Measurements from ENCODE around the gene ITGA8.
A peak's percentile ranks its signal among the peaks of the same experiment; 100 is the strongest.
"Not testable (repeated sequence)": the region's sequence is repeated elsewhere in the genome, so short reads cannot be mapped to it uniquely, and the experiment has no call there.

Gene ITGA8

GRCh38 chr10:15681076-15681475 lies 38.6 kb downstream of the ITGA8 start:
- no peak for DNase-seq (ENCODE audit: low read depth)

- no peak for DNase-seq (ENCODE audit: low read depth)
Measured at GRCh38 chr10:15678851-15679250, 40.9 kb downstream of the ITGA8 start.

GRCh38 chr10:15672469-15672868 lies 47.3 kb downstream of the ITGA8 start:
- no peak for DNase-seq (ENCODE audit: low read depth)

- no peak for DNase-seq (ENCODE audit: low read depth)
Measured at GRCh38 chr10:15670880-15671279, 48.8 kb downstream of the ITGA8 start.

GRCh38 chr10:15661574-15661973 lies 58.1 kb downstream of the ITGA8 start:
- no peak for DNase-seq (ENCODE audit: low read depth)

GRCh38 chr10:15660990-15661389 lies 58.7 kb downstream of the ITGA8 start:
- DNase-seq (ENCODE audit: low read depth): no peak

- no peak for DNase-seq (ENCODE audit: low read depth)
Measured at GRCh38 chr10:15658069-15658702, 61.5 kb downstream of the ITGA8 start.

GRCh38 chr10:15652757-15653156 lies 67.0 kb downstream of the ITGA8 start:
- no peak for DNase-seq (ENCODE audit: low read depth)

GRCh38 chr10:15652117-15652516 lies 67.6 kb downstream of the ITGA8 start:
- DNase-seq (ENCODE audit: low read depth): no peak

- no peak for DNase-seq (ENCODE audit: low read depth)
Measured at GRCh38 chr10:15651175-15651574, 68.5 kb downstream of the ITGA8 start.

GRCh38 chr10:15642095-15642494 lies 77.6 kb downstream of the ITGA8 start:
- peak; percentile 18 for DNase-seq (ENCODE audit: low read depth)

GRCh38 chr10:15640536-15641085 lies 79.1 kb downstream of the ITGA8 start:
- no peak for DNase-seq (ENCODE audit: low read depth)

GRCh38 chr10:15636446-15636845 lies 83.3 kb downstream of the ITGA8 start:
- no peak for DNase-seq (ENCODE audit: low read depth)

- no peak for DNase-seq (ENCODE audit: low read depth)
Measured at GRCh38 chr10:15632456-15633091, 87.1 kb downstream of the ITGA8 start.

- DNase-seq (ENCODE audit: low read depth): not testable (repeated sequence)
Measured at GRCh38 chr10:15631205-15631604, 88.5 kb downstream of the ITGA8 start.

- DNase-seq (ENCODE audit: low read depth): no peak
Measured at GRCh38 chr10:15630353-15630752, 89.4 kb downstream of the ITGA8 start.

- DNase-seq (ENCODE audit: low read depth): peak; percentile 33
Measured at GRCh38 chr10:15627617-15628196, 92.0 kb downstream of the ITGA8 start.

- no peak for DNase-seq (ENCODE audit: low read depth)
Measured at GRCh38 chr10:15626937-15627336, 92.8 kb downstream of the ITGA8 start.

GRCh38 chr10:15625261-15625660 lies 94.5 kb downstream of the ITGA8 start:
- no peak for DNase-seq (ENCODE audit: low read depth)

GRCh38 chr10:15624401-15625196 lies 95.1 kb downstream of the ITGA8 start:
- DNase-seq (ENCODE audit: low read depth): peak; percentile 62

GRCh38 chr10:15620836-15621515 lies 98.7 kb downstream of the ITGA8 start:
- DNase-seq (ENCODE audit: low read depth): no peak

- DNase-seq (ENCODE audit: low read depth): no peak
Measured at GRCh38 chr10:15620337-15620736, 99.4 kb downstream of the ITGA8 start.
